DND-41 (cell line): ENCODE measurements around the gene FARP1.

Experiments
- EZH2 ChIP-seq: IDR thresholded peaks from 3 replicates; pipeline ENCODE4 v1.6.1; 2012; ENCODE audit warnings: borderline replicate concordance, low read depth, mild to moderate bottlenecking, moderate library complexity, low read length, inconsistent platforms; ENCODE audit not compliant: severe bottlenecking
- TF ChIP-seq, protein P1 (sequence below): IDR thresholded peaks from 2 replicates; pipeline ENCODE4 v1.5.1; 2012; ENCODE audit warnings: borderline replicate concordance, low read length, moderate library complexity, mild to moderate bottlenecking; ENCODE audit not compliant: poor library complexity, severe bottlenecking; ENCODE audit errors: extremely low read depth

DNA sequence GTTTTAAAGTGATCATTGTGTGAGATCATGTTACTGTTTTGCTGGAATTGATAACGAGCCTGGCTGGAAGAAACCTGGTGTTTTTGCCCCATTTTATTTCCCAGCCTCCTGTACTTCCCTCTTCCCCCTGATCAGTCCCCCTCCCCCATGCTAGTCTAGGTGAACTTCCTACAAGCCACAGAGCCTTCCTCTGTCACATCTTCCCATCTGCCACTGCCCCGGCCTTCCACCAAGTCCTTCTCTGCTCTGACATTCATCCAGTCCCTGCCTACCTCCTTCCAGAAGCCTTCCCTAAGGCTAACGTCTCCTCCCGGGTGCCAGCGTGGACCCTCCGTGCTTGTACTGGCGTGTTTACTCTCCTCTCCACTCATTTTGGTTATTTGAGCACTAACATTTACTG, 14.3 kb downstream of the FARP1 start:
- TF ChIP-seq EZH2: no peak
- TF ChIP-seq, protein P1, sequence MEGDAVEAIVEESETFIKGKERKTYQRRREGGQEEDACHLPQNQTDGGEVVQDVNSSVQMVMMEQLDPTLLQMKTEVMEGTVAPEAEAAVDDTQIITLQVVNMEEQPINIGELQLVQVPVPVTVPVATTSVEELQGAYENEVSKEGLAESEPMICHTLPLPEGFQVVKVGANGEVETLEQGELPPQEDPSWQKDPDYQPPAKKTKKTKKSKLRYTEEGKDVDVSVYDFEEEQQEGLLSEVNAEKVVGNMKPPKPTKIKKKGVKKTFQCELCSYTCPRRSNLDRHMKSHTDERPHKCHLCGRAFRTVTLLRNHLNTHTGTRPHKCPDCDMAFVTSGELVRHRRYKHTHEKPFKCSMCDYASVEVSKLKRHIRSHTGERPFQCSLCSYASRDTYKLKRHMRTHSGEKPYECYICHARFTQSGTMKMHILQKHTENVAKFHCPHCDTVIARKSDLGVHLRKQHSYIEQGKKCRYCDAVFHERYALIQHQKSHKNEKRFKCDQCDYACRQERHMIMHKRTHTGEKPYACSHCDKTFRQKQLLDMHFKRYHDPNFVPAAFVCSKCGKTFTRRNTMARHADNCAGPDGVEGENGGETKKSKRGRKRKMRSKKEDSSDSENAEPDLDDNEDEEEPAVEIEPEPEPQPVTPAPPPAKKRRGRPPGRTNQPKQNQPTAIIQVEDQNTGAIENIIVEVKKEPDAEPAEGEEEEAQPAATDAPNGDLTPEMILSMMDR: no peak
